Neural cell (in vitro differentiated cells): Measurements from ENCODE around the gene MYO1H. TPM values are rescaled to one million over a fixed set of nuclear protein-coding genes. Genes with fewer than 3 reads are reported as not detected.

Experiments used
- H2AFZ ChIP-seq: fragments of 200-600, 300-800 bp; sonication (generic), shearing (Covaris generic); 2 replicates; pipeline ENCODE4 v1.6.0; 2014; ENCODE audit warnings: low read depth, mild to moderate bottlenecking, antibody characterized with exemption, low read length, moderate library complexity
- H3F3A ChIP-seq: fragments of 200-600 bp; shearing (Covaris generic); 2 replicates; pipeline ENCODE4 v1.6.1; 2016; ENCODE audit warnings: mild to moderate bottlenecking, moderate library complexity, mixed read lengths, antibody characterized with exemption, low read length; ENCODE audit not compliant: insufficient read depth, poor library complexity, severe bottlenecking
- H3K27ac ChIP-seq: fragments of 200-600, 300-800 bp; sonication (generic), shearing (Covaris generic); 2 replicates; pipeline ENCODE4 v1.5.1; 2014; ENCODE audit warnings: mild to moderate bottlenecking, low read length, moderate library complexity
- H3K27me3 ChIP-seq: fragments of 300-800, 200-600 bp; sonication (generic), shearing (Covaris generic); 2 replicates; pipeline ENCODE4 v1.6.0; 2014; ENCODE audit warnings: mild to moderate bottlenecking, low read depth, low read length, moderate library complexity; ENCODE audit not compliant: insufficient read depth
- H3K36me3 ChIP-seq: fragments of 300-800, 200-600 bp; sonication (generic), shearing (Covaris generic); 2 replicates; pipeline ENCODE4 v1.5.1; 2014; ENCODE audit warnings: mild to moderate bottlenecking, antibody characterized with exemption, low read length, moderate library complexity; ENCODE audit not compliant: insufficient read depth
- H3K4me2 ChIP-seq: fragments of 300-800, 200-600 bp; sonication (generic), shearing (Covaris generic); 2 replicates; pipeline ENCODE4 v1.6.0; 2014; ENCODE audit warnings: mild to moderate bottlenecking, low read length
- H3K4me3 ChIP-seq: fragments of 300-800, 200-600 bp; sonication (generic), shearing (Covaris generic); 2 replicates; pipeline ENCODE4 v1.5.1; 2014; ENCODE audit warnings: mild to moderate bottlenecking, low read length, moderate library complexity
- H3K79me2 ChIP-seq: fragments of 200-600 bp; shearing (Covaris generic); replicated peaks from 2 replicates; pipeline ENCODE4 v1.6.0; 2014; ENCODE audit warnings: mild to moderate bottlenecking, low read length, moderate library complexity; ENCODE audit not compliant: insufficient read depth
- H3K9ac ChIP-seq: fragments of 300-800, 200-600 bp; sonication (generic), shearing (Covaris generic); 2 replicates; pipeline ENCODE4 v1.6.1; 2016; ENCODE audit warnings: mild to moderate bottlenecking, low read length, mixed read lengths
- H3K9me2 ChIP-seq: fragments of 200-600 bp; shearing (Covaris generic); 2 replicates; pipeline ENCODE4 v1.6.1; 2016; ENCODE audit warnings: mild to moderate bottlenecking, low read length, mixed read lengths; ENCODE audit not compliant: insufficient read depth
- H3K9me3 ChIP-seq: fragments of 200-600, 300-800 bp; sonication (generic), shearing (Covaris generic); 2 replicates; pipeline ENCODE4 v1.6.1; 2016; ENCODE audit warnings: mild to moderate bottlenecking, mixed run types, low read length, moderate library complexity, mixed read lengths
- H4K20me1 ChIP-seq: fragments of 200-600 bp; shearing (Covaris generic); 2 replicates; pipeline ENCODE4 v1.6.1; 2016; ENCODE audit warnings: mild to moderate bottlenecking, mixed run types; ENCODE audit not compliant: insufficient read depth
- CTCF ChIP-seq: fragments of 450-650 bp; IDR thresholded peaks from 2 replicates; pipeline ENCODE4 v1.5.1; 2014; ENCODE audit warnings: antibody characterized with exemption, mild to moderate bottlenecking, moderate library complexity; ENCODE audit not compliant: poor library complexity, severe bottlenecking
- EP300 ChIP-seq: fragments of 450-650 bp; conservative IDR thresholded peaks from 2 replicates; pipeline ENCODE4 v1.6.1; 2014; ENCODE audit warnings: antibody characterized with exemption, mild to moderate bottlenecking, moderate library complexity; ENCODE audit not compliant: poor library complexity, severe bottlenecking
- EZH2 ChIP-seq: fragments of 200-600, 300-800 bp; shearing (Covaris generic), sonication (generic); IDR thresholded peaks from 2 replicates; pipeline ENCODE4 v1.6.1; 2014; ENCODE audit warnings: antibody characterized with exemption, low read length, borderline replicate concordance, mild to moderate bottlenecking; ENCODE audit not compliant: insufficient read depth, poor library complexity, severe bottlenecking
- MXI1 ChIP-seq: fragments of 450-650 bp; conservative IDR thresholded peaks from 2 replicates; pipeline ENCODE4 v1.6.1; 2014; ENCODE audit warnings: antibody characterized with exemption, mild to moderate bottlenecking; ENCODE audit not compliant: poor library complexity, severe bottlenecking
- POLR2AphosphoS5 ChIP-seq: IDR thresholded peaks from 2 replicates; pipeline ENCODE4 v1.6.1; 2012
- RAD21 ChIP-seq: fragments of 450-650 bp; conservative IDR thresholded peaks from 2 replicates; pipeline ENCODE4 v1.6.1; 2014; ENCODE audit warnings: antibody characterized with exemption, mild to moderate bottlenecking, moderate library complexity
- REST ChIP-seq: IDR thresholded peaks from 2 replicates; pipeline ENCODE4 v1.6.1; 2012; ENCODE audit warnings: borderline replicate concordance
- SMC3 ChIP-seq: fragments of 450-650 bp; conservative IDR thresholded peaks from 2 replicates; pipeline ENCODE4 v1.6.1; 2014; ENCODE audit warnings: antibody characterized with exemption, mild to moderate bottlenecking, moderate library complexity; ENCODE audit not compliant: poor library complexity
- TAF1 ChIP-seq: IDR thresholded peaks from 2 replicates; pipeline ENCODE4 v1.6.1; 2012; ENCODE audit warnings: low read depth
- polyA plus RNA-seq: library from polyadenylated mRNA; depleted of rRNA; stranded (reverse); fragments of >200 nt; gene quantifications from 2 replicates; pipeline ENCODE4 v1.2.3, GENCODE V29; 2014

Gene MYO1H
- polyA plus RNA-seq, 1 donor from 2014 or later = 10.6 TPM

GRCh38 chr12:109458086-109458485 is 110.4 kb downstream of the MYO1H start:
- Histone ChIP-seq H3K9ac (no peak overlapping the region), H3K4me3 (no peak overlapping the region)

GRCh38 chr12:109458771-109459208 is 111.1 kb downstream of the MYO1H start:
- Histone ChIP-seq H3K9me3 (no peaks in the 10 kb centered on the region), H3K79me2 (peaks cover 3% of the 10 kb centered on the region), H4K20me1 (peaks cover 7% of the 10 kb centered on the region), H3K27ac (no peak overlapping the region), H3K27me3 (no peaks in the 10 kb centered on the region), H3K9me2 (no peaks in the 10 kb centered on the region), H2AFZ (no peak overlapping the region), H3K36me3 (no peaks in the 10 kb centered on the region), H3K4me3 (no peak overlapping the region), H3K4me2 (no peak overlapping the region), H3F3A (no peaks in the 10 kb centered on the region), H3K9ac (no peak overlapping the region)
- no peak for TF ChIP-seq POLR2AphosphoS5
- no peak for TF ChIP-seq SMC3
- TF ChIP-seq CTCF = no peak
- no peak for TF ChIP-seq EP300
- no peak for TF ChIP-seq EZH2
- no peak for TF ChIP-seq REST

More at GRCh38 chr12:109458086-109458485, 110.4 kb downstream of the MYO1H start:
- Histone ChIP-seq H3K79me2 (peaks cover 3% of the 10 kb centered on the region), H3K9me2 (no peaks in the 10 kb centered on the region), H3K4me2 (no peak overlapping the region), H3K9me3 (no peaks in the 10 kb centered on the region), H3K27me3 (no peaks in the 10 kb centered on the region), H3K27ac (no peak overlapping the region), H3K36me3 (no peaks in the 10 kb centered on the region), H2AFZ (no peak overlapping the region), H3F3A (no peaks in the 10 kb centered on the region), H4K20me1 (peaks cover 7% of the 10 kb centered on the region)
- no peak for TF ChIP-seq CTCF
- no peak for TF ChIP-seq EP300
- TF ChIP-seq RAD21 = no peak
- TF ChIP-seq TAF1 = no peak
- no peak for TF ChIP-seq POLR2AphosphoS5
- no peak for TF ChIP-seq REST
- no peak for TF ChIP-seq EZH2
- TF ChIP-seq MXI1 = no peak
- no peak for TF ChIP-seq SMC3
